ENCODE results near the gene CD44. TPM values are rescaled to one million over a fixed set of nuclear protein-coding genes. Genes with fewer than 3 reads are reported as not detected.

The CD44 gene
- polyA plus RNA-seq, 1 donor: 81.5 TPM

DNA sequence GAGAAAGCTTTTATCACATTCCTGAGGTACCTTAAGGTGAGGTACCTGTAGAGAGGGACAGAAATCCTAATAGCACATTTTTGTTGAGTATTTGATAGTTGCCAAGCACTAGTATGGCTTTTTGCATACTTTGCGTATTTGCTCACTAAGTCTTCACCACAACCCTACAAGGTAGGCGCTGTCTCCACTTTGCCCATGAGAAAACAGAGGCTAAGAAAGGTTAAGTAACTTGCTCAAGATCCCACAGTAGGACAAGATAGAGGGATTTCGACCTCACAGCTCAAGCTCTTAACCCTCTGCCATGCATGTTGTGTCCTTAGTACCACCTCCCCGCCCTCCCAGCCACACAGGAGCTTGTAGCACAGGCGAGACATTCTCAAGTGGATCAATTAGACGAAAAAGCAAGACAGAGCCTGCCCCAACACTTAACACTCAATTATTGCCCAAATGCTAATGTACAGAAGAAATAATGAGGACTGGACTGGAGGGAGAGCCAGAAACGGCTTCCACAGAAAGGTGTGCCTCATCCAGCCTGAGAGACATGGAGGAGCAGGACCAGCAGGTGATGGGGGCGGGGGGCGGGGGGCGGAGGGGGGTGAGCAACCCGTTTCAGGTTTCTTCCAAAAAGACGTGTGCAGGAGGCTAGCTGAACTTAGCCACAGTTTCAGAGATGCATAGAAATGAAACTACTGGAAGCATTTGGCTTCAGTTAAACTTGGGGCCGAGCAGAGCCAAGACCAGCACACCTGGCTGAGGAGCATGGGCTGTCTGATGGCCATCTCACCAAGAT lies 26.7 kb upstream of the CD44 start:
- no peak for DNase-seq

- no peak for DNase-seq
Measured at GRCh38 chr11:35112846-35113105, 26.2 kb upstream of the CD44 start.

DNA sequence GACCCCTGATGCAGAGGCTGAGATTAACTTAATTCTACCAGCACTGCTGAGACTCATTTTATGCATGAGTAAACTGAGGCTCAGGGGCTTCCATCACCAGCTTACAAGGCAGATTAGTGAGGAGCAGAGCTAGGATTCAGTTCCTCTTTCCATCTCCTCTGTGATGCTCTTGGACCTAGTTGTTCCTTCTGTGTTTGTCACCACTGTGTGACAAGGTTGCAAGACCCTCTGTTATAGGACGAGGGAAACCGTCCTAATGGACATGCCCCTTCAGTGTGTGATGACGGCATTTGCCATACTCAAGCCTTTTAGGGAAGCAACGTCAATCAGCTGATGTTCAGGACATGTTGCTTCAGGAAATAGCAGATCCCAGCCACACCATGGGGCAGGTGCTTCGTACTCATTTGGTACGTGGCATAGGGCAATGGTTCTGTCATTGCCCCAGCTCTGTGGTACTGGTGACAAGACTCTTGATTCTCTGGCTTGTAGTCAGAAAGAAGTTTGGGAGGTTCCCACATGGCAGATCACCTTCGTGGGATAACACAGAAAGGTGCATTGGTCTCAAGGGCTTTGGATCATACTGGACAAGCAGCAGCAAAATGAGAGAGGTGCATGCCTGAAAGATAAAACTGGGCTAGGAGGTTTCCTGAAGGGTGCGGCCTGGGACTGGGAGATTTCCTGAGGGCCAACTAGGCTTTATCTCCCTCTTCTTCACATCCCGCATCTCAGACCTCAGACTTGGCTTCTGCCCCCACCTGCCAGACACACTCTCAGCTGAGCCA lies 23.9 kb upstream of the CD44 start:
- no peak for DNase-seq

DNA sequence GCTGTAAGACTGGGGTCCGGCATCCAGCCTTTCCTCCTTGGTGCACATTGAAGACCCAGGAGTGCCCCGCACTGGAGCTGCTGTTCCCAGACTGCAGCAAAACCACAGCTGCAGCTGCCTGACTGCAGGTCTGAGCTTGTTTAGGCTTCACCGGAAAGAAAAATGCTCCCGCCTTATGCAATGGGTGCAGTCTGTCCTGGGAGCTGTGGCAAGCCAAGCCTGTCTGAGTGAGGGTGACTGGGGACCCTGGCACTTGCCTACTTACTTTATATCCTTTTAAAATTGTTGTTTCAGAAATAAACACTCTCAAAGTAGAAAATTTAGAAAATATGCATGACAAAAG lies 23.3 kb upstream of the CD44 start:
- no peak for DNase-seq

DNA sequence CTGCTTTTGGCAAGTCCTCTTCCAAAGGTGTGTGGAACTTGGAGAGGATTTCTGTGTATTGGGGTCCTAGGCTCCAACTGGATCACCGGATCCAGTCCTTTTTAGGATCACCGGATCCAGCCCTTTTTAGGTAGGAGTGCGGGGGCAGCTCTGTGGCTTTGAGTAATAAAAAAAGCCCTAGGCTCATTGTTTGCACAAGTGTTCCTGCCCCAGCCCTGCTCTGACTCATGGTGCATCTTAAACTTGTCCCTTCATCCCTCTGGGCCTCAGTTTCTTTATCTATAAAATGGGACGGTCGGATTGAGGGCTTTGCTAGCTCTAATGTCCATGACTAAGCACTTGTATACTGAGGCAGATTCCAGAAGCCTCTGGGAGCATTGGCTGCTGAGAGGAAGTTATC lies 22.7 kb upstream of the CD44 start:
- no peak for DNase-seq

DNA sequence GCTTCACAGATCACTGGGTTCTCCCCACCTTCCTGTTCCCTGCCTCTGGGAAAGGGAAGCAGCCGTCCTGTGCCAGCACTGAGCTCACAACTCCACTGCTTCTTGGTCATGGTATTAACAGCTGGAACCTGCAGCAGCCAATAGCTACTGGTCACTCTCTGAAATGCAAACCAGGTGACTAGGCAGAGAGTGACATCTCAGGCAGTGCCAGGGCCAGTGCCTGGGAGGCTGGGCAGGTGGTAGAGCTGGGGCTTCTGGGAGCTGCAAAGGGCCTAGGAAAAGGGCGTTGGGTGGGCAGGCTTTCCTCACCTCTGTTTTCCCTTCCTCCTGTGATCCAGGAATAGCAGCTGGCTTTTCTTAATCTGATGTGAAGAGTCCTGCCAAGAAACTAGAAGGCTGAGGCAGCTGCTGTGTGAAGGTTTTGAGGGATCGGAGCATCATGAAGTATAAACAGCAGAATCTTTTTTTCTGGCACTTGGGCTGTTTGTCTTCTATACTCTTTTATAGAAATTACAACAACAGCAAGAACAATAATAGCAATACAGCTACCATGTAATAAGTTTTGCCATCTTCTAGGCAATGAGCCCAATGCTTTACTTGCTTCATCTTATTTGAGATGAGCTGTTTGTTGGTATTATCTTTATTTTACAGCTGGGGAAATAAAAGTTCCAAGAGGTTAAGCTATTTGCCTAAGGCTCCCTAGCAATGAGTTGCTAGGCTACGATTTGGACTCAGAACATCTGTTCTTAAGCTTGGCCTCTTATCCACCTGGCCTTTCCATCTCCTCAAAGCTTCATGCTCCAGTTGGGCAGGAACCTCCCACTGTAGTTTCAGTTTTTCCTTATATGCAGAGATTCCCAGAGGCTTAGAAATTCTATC lies 22.0 kb upstream of the CD44 start:
- DNase-seq: peak; percentile 78

GRCh38 chr11:35118906-35119305 lies 20.1 kb upstream of the CD44 start:
- DNase-seq: no peak

DNA sequence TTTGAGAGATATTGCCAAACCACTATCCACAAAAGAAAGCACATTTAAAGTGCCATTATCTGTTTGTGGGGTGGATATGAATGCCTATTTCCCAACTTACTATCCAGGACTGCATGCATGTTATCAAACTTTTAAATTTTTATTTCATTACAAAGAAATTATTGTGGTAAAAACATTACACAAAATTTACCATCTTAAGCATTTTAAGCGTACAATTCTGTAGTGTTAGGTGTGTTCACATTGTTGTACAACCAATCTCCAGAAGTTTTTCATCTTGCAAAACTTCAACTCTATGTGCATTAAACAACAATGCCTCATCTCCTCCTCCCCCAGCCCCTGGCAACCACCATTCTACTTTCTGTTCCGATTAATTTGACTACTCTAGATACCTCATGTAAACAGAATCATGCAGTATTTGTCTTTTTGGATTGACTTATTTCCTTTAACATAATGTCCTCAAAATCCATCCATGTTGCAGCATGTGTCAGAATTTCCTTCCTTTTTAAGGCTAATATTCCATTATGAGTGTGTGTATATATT lies 17.6 kb upstream of the CD44 start:
- no peak for DNase-seq

- DNase-seq: no peak
Measured at GRCh38 chr11:35122308-35122707, 16.7 kb upstream of the CD44 start.

- DNase-seq: no peak
Measured at GRCh38 chr11:35126000-35126878, 12.7 kb upstream of the CD44 start.

DNA sequence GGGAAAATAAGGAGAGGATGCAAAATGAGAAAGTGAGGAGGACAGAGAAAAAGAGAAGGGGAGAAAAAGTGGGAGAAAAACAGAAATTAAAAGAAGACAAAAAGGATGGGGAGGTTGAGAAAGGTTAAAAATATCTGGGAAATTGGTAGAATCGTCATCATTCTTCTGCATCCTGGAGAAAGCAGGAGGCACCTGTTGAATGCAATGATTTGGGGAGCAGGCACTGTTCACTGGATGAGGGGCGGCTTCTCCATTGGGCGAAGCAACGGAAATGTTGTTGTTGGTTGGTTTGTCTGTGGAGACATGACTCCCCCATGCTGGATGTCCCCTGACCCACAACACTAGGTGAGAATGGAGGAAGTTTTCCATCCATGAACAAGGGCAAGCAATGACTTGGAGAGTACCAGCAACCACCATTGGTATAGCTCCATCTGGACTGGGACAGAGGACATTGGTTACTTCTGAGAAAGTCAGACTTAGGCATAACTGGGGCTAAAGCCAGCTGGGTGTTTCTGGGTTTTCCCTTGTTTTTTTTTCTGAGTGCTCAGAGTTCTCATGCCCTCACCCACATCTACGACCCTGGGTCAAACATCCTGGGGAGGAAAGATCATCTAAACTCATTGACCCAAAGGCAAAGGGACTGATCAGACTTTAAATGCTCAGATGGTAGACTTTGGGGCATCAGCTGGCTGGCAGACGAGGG lies 11.9 kb upstream of the CD44 start:
- DNase-seq: no peak

DNA sequence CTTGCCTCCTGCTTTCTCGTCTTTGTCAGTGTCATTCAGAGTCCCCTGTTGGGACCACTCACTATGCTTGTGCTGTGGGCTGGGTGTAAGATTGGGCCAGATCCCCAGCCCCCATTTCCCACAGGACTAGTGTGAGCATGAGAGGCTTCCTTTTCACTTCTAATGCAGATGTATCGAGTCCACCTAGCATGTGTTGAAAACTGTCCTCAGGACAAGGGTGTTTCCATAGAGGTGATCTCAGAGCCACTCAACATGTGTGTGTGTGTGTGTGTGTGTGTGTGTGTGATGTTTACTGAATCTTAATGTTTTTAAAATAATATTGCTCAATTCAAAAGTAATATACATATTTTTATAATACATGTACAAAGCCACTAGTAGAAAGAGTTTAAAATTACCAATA lies 11.4 kb upstream of the CD44 start:
- no peak for DNase-seq

DNA sequence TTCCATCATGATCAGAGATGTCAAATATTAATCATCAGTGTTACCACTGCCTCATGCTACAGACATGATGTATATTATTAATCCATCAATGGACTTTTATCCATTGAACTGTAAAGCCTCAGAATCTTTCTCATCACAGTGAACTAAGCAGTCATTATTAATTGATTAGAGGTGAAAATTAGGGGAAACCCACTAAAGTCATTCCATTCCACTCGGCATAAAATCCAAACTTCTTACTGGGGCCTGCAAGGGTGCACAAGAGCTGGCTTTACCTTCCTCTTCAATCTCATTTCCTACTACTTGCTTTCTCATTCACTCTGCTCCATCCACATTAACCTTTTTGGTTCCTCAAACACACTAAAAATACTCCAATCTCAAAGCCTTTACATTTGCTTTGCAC lies 7.9 kb upstream of the CD44 start:
- DNase-seq: no peak

DNA sequence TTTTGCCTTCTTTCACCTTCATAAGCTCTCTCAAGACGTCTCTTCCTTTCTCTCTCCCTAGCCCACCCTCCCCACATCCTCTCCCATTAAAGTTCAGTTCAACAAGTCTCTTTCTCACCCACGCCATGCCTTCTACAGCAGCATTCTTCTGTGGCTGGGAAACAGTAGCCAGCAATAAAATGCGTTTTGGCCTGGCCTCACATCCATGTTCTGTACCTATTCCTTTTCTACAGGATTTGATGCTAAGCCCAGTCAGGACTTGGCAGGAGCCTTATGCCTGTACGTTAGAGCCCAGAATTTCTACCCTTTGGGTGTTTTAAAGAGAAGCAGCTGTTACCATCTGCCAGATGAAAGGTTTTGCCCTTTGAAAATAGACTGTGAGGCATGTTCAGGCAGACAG lies 7.1 kb upstream of the CD44 start:
- no peak for DNase-seq

DNA sequence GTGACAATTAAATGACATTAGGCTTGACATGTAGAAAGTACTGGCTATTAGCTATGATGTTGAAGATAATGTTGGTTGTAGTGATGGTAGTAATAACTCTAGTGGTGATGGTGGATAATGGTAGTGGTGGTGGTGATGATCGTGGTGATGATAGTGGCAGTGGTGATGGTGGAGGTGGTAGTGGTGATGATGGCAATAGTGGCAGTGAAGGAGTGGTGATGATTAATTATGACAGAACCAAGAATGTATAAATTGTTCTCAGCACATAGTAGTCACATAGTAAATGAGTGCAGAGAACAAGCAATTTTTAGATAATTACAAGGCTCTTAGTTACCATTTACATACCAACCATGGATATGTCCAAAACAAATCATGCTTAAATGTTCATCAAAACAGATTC lies 5.3 kb upstream of the CD44 start:
- no peak for DNase-seq

- no peak for DNase-seq
Measured at GRCh38 chr11:35134403-35135148, 4.4 kb upstream of the CD44 start.

DNA sequence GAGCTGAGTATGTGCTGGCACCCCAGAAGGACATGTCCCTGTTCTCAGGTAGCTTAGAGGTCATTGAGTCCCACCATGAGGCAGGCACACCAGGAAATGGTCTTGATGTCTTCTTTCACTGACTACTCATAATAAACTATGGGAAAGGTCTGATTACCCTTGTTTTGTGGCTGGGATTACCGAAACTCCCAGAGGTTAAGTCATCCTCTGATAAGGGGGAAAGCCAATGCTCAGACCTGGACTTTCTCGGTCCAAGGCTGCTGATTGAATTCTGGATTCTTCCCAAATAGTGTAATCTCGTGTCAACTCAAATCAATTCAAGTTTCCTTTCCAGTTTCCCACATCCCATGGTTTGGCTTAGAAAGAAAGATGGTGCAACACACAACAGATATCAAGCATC lies 3.7 kb upstream of the CD44 start:
- no peak for DNase-seq

DNA sequence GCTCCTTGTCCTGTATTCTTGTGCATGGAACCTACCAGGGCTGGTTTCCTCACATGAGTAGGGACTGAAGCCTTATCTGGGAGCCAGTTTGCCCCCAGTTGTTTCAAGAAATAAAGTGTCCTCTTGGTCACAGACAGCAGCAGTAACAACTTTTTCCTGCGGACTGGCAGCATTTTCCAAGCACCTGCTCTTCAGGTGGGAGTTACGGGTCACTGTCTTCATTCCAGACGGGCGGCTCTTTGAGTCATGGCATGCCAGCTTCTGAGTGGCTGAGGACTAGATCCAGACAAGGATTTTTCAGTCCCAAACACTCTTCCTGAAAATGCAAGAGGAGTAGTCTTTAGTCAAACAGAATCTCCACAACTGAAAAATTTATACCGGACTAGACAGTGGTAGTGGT lies 2.7 kb upstream of the CD44 start:
- no peak for DNase-seq

- DNase-seq: no peak
Measured at GRCh38 chr11:35138058-35138457, 913 bp upstream of the CD44 start.

GRCh38 chr11:35138606-35138942 lies 397 bp upstream of the CD44 start:
- DNase-seq: no peak

DNA sequence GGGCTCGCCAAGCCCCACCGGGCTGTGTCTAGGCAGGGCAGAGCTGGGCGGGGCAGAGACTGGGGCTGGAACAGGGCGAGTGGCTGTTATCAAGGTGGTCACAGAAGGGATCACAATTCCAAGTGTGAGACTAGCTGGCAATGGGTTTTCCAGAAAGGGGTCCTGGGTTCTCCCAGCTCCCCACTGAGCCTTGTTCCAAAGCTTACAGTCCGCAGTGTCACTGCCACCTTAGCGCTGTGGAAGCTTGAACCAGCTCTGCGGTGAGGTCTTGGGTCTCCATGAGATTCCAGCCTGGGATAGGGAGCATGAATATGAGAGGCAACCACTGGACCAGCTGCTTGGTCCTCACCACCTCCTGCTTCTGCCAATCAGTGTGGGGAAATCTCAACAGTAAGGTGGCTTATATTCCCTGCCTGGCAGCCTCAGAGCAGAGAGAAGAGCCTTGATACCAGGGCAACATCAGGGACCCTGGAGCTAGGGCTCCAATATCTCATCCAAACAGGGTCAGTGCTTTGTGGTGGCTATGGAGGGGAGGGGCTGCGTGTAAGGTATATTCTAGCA lies 831 bp downstream of the CD44 start:
- no peak for DNase-seq
